HepG2 (cell line): Measurements from ENCODE around the gene EIF2AK2. TPM values are rescaled to one million over a fixed set of nuclear protein-coding genes. Genes with fewer than 3 reads are reported as not detected.
A peak's percentile ranks its signal among the peaks of the same experiment; 100 is the strongest.

Source experiments
- ATF6 ChIP-seq: sonication (generic); formaldehyde crosslinking; conservative IDR thresholded peaks from 2 replicates; pipeline ENCODE4 v1.4.0; 2020; ENCODE audit warnings: missing genetic modification reagents
- CREB3 ChIP-seq: sonication (generic); formaldehyde crosslinking; IDR thresholded peaks from 2 replicates; pipeline ENCODE4 v1.5.0; 2020; ENCODE audit warnings: missing genetic modification reagents
- ELK4 ChIP-seq: sonication (generic); formaldehyde crosslinking; IDR thresholded peaks from 2 replicates; pipeline ENCODE4 v1.9.0; 2021; ENCODE audit warnings: missing genetic modification reagents, borderline replicate concordance
- FLYWCH1 ChIP-seq: sonication (generic); formaldehyde crosslinking; IDR thresholded peaks from 2 replicates; pipeline ENCODE4 v1.8.1; 2023; ENCODE audit warnings: mild to moderate bottlenecking, missing genetic modification reagents
- FOXM1 ChIP-seq: sonication (generic); formaldehyde crosslinking; IDR thresholded peaks from 2 replicates; pipeline ENCODE4 v1.5.0; 2020; ENCODE audit warnings: missing genetic modification reagents
- GLI4 ChIP-seq: sonication (generic); formaldehyde crosslinking; IDR thresholded peaks from 2 replicates; pipeline ENCODE4 v1.5.1; 2020; ENCODE audit warnings: missing genetic modification reagents, mild to moderate bottlenecking, moderate library complexity, borderline replicate concordance
- GTF3A ChIP-seq: sonication (generic); formaldehyde crosslinking; conservative IDR thresholded peaks from 2 replicates; pipeline ENCODE4 v1.4.0; 2020; ENCODE audit warnings: mild to moderate bottlenecking, missing genetic modification reagents
- KAT8 ChIP-seq: IDR thresholded peaks from 2 replicates; pipeline ENCODE4 v1.6.1; 2016; ENCODE audit warnings: missing genetic modification reagents, missing compliant biosample characterization
- MEIS2 ChIP-seq: sonication (generic); formaldehyde crosslinking; IDR thresholded peaks from 2 replicates; pipeline ENCODE4 v1.9.0; 2021; ENCODE audit warnings: mild to moderate bottlenecking, missing genetic modification reagents
- NCOA2 ChIP-seq: sonication (generic); formaldehyde crosslinking; IDR thresholded peaks from 2 replicates; pipeline ENCODE4 v1.8.0; 2022; ENCODE audit warnings: inconsistent platforms
- PRDM15 ChIP-seq: sonication (generic); formaldehyde crosslinking; IDR thresholded peaks from 2 replicates; pipeline ENCODE4 v1.4.0; 2020; ENCODE audit warnings: missing genetic modification reagents
- REXO4 ChIP-seq: sonication (generic); formaldehyde crosslinking; IDR thresholded peaks from 2 replicates; pipeline ENCODE4 v1.8.0; 2022; ENCODE audit warnings: missing genetic modification reagents, mild to moderate bottlenecking, borderline replicate concordance
- SP5 ChIP-seq: IDR thresholded peaks from 2 replicates; pipeline ENCODE4 v1.6.1; 2016; ENCODE audit warnings: low read depth, borderline replicate concordance
- TEAD3 ChIP-seq: optimal IDR thresholded peaks from 2 replicates; pipeline ENCODE3; 2016; ENCODE audit warnings: borderline replicate concordance
- ZBTB49 ChIP-seq: sonication (generic); formaldehyde crosslinking; IDR thresholded peaks from 2 replicates; pipeline ENCODE4 v1.4.0; 2020; ENCODE audit warnings: missing genetic modification reagents, borderline replicate concordance
- ZNF264 ChIP-seq: sonication (generic); formaldehyde crosslinking; IDR thresholded peaks from 2 replicates; pipeline ENCODE4 v1.4.0; 2020; ENCODE audit warnings: missing genetic modification reagents
- ZNF331 ChIP-seq: sonication (generic); formaldehyde crosslinking; IDR thresholded peaks from 2 replicates; pipeline ENCODE4 v1.4.0; 2020; ENCODE audit warnings: missing genetic modification reagents
- ZNF782 ChIP-seq: sonication (generic); formaldehyde crosslinking; IDR thresholded peaks from 2 replicates; pipeline ENCODE4 v1.4.0; 2020; ENCODE audit warnings: missing genetic modification reagents, mild to moderate bottlenecking, borderline replicate concordance
- polyA plus RNA-seq, 8 experiments: library from polyadenylated mRNA; depleted of rRNA in 3 of 8; stranded (reverse) in 7 of 8; unstranded in 1 of 8; fragments of >200 nt; fragmentation: Illumina TruSeq in 4 of 8; extraction: Trizol in 4 of 8; gene quantifications; 2 replicates each; pipeline versions ENCODE4 v1.2.1 to v1.2.3, GENCODE V29; 2011 to 2016; ENCODE audit warnings: low read depth in 4 of 8, missing spikeins in 1 of 8, mixed read lengths in 1 of 8; ENCODE audit not compliant: insufficient read depth in 1 of 8
- total RNA-seq, 5 experiments: library from RNA; depleted of rRNA; stranded (reverse); fragments of >200 nt; fragmentation: Illumina TruSeq; extraction: Trizol; gene quantifications; 2 replicates each; pipeline ENCODE4 v1.2.3, GENCODE V29; 2016; ENCODE audit warnings: low read depth in 1 of 5

Gene EIF2AK2
- total and polyA plus RNA-seq, 2 of the 13 experiments (the other 11 are each of a cell fraction or from before 2014, with no cell fraction given): 10.2 to 26.1 TPM

GRCh38 chr2:37083873-37084794 lies 72.6 kb downstream of the EIF2AK2 start, which contains the start of the genes GPATCH11 and HEATR5B (continued):
- no peak for TF ChIP-seq ZNF782
- 0 out of 2 replicates have a peak, but pooled peaks have one; percentile 57 for TF ChIP-seq PRDM15
- TF ChIP-seq FOXM1 (CRISPR knock-in tag): no peak
- 0 out of 2 replicates have a peak, but pooled peaks have one; percentile 74 for TF ChIP-seq ATF6
- TF ChIP-seq ZNF331 (CRISPR knock-in tag): peak; percentile 56; the same call in 1 of the 2 replicates
- TF ChIP-seq CREB3 (CRISPR knock-in tag): peak; percentile 84
- no peak for TF ChIP-seq SP5 (CRISPR knock-in tag)
- 0 out of 2 replicates have a peak, but pooled peaks have one; percentile 63 for TF ChIP-seq ZNF264
- peak; percentile 49 for TF ChIP-seq TEAD3 (CRISPR knock-in tag)
- peak; percentile 87; the same call in 1 of the 2 replicates for TF ChIP-seq GLI4 (CRISPR knock-in tag)
- TF ChIP-seq MEIS2 (CRISPR knock-in tag): peak; percentile 68
- TF ChIP-seq GTF3A: no peak
- no peak for TF ChIP-seq ZBTB49 (CRISPR knock-in tag)
- TF ChIP-seq ELK4 (CRISPR knock-in tag): no peak
- no peak for TF ChIP-seq FLYWCH1 (CRISPR knock-in tag)
- TF ChIP-seq KAT8 (CRISPR knock-in tag): peak; percentile 87
- TF ChIP-seq NCOA2 (CRISPR knock-in tag): peak; percentile 47; the same call in 1 of the 2 replicates
- no peak for TF ChIP-seq REXO4 (CRISPR knock-in tag)
